ENCODE data around the gene DNAH17. TPM values are rescaled to one million over a fixed set of nuclear protein-coding genes. Genes with fewer than 3 reads are reported as not detected.

Gene DNAH17
- total RNA-seq, 1 experiment from 2014 or later = 0.18 TPM

DNA sequence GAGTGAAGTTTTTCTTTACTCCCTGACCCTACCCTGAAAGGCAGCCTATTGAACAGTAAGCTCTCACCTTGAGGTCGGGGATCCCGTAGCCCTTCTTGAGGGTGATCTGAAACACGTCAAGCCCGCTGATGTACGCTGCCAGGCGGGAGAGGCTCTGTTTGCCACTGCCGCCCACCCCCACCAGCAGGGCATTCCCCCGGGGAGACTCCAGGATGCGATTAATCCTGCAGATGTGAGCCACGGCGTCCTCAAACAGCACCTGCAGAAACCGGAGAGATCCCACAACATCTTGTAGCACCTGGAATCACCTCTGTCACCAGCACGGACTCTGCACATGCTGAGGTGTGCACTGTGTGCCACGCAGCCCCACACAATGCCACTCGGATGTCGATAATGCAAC is 102.0 kb downstream of the DNAH17 start:
- DNase-seq (ENCODE audit: low read depth, low spot score) (no peak), ATAC-seq (0 out of 2 replicates have a peak, but pooled peaks have one; percentile 24)
- no peak for TF ChIP-seq SIN3A (IDR thresholded peaks at IDR 0.05; ENCODE audit: borderline replicate concordance, insufficient read depth, low read depth, low read length)
- TF ChIP-seq, protein P1, sequence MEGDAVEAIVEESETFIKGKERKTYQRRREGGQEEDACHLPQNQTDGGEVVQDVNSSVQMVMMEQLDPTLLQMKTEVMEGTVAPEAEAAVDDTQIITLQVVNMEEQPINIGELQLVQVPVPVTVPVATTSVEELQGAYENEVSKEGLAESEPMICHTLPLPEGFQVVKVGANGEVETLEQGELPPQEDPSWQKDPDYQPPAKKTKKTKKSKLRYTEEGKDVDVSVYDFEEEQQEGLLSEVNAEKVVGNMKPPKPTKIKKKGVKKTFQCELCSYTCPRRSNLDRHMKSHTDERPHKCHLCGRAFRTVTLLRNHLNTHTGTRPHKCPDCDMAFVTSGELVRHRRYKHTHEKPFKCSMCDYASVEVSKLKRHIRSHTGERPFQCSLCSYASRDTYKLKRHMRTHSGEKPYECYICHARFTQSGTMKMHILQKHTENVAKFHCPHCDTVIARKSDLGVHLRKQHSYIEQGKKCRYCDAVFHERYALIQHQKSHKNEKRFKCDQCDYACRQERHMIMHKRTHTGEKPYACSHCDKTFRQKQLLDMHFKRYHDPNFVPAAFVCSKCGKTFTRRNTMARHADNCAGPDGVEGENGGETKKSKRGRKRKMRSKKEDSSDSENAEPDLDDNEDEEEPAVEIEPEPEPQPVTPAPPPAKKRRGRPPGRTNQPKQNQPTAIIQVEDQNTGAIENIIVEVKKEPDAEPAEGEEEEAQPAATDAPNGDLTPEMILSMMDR (IDR thresholded peaks at IDR 0.05) = no peak
- BruUV-seq (replicated peaks) = no TSS peak
- CTCF ChIA-PET = no interaction called here
- POLR2A ChIA-PET = interaction anchor here (0.5 kb wide), 1 partner anchor 93 kb away, joined by 6 read pairs; no protein-coding TSS in a partner anchor
- no peak overlapping the region for H3K4me3 ChIP-seq (ENCODE audit: low read depth in 2 of 2, low read length in 2 of 2)
- no peaks in the 10 kb centered on the region for H3K9me3 ChIP-seq (ENCODE audit: control insufficient read depth, insufficient read depth, low read depth, low read length)
- H3K27me3 ChIP-seq (ENCODE audit: control insufficient read depth, insufficient read depth, low read length) = no peaks in the 10 kb centered on the region
- intact Hi-C loops (cut with micrococcal nuclease; ENCODE audit: unreplicated experiment) (no loop called here), in situ Hi-C loops (cut with HindIII; ENCODE audit: low pct_unique_long_range_greater_than_20kb, low sequenced_read_pairs) (loop anchor here (25.0 kb wide), 1 partner anchor 362 kb away; the partner anchor contains the start of gene USP36)
- H3K36me3 ChIP-seq (ENCODE audit: control insufficient read depth, insufficient read depth, low read length) = no peaks in the 10 kb centered on the region
- no peaks in the 10 kb centered on the region for H3K4me1 ChIP-seq (ENCODE audit: control insufficient read depth, insufficient read depth, low read length)
- H3K27ac ChIP-seq (ENCODE audit: low read length) = no peak overlapping the region

DNA sequence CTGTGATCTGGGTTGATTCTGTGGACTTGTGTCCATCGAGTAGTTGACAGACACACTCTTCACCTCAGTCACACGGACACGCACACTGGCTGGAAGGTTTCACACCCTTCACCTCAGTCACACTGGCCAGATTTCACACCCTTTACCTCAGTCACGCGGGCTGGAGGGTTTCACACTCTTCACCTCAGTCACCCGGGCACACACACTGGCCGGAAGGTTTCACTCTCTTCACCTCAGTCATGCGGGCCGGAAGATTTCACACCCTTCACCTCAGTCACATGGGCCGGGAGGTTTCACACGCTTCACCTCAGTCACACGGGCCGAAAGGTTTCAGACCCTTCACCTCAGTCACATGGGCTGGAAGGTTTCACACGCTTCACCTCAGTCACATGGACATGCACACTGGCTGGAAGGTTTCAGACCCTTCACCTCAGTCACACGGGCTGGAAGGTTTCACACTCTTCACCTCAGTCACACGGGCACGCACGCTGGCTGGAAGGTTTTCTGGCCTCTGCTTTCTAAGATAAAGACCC is 102.5 kb downstream of the DNAH17 start:
- no peaks in the 10 kb centered on the region for H3K36me3 ChIP-seq (ENCODE audit: control insufficient read depth, insufficient read depth, low read length)
- H3K27ac ChIP-seq (ENCODE audit: low read length) = no peak overlapping the region
- DNase-seq (ENCODE audit: low read depth, low spot score) = no peak
- intact Hi-C loops (cut with micrococcal nuclease; ENCODE audit: unreplicated experiment) (no loop called here), in situ Hi-C loops (cut with HindIII; ENCODE audit: low pct_unique_long_range_greater_than_20kb, low sequenced_read_pairs) (loop anchor here (25.0 kb wide), 1 partner anchor 363 kb away; the partner anchor contains the start of gene USP36)
- no peaks in the 10 kb centered on the region for H3K9me3 ChIP-seq (ENCODE audit: control insufficient read depth, insufficient read depth, low read depth, low read length)
- BruUV-seq (replicated peaks) = no TSS peak
- H3K27me3 ChIP-seq (ENCODE audit: control insufficient read depth, insufficient read depth, low read length) = no peaks in the 10 kb centered on the region
- CTCF ChIA-PET = no interaction called here
- POLR2A ChIA-PET = no interaction called here
- H3K4me3 ChIP-seq (ENCODE audit: low read depth in 2 of 2, low read length in 2 of 2) = no peak overlapping the region
- H3K4me1 ChIP-seq (ENCODE audit: control insufficient read depth, insufficient read depth, low read length) = no peaks in the 10 kb centered on the region
- TF ChIP-seq TCF7L2 (IDR thresholded peaks at IDR 0.05; ENCODE audit: low read depth, low read length) (no peak), SIN3A (IDR thresholded peaks at IDR 0.05; ENCODE audit: borderline replicate concordance, insufficient read depth, low read depth, low read length) (no peak), POLR2AphosphoS5 (IDR thresholded peaks at IDR 0.05; ENCODE audit: low read depth, low read length) (no peak)
- TF ChIP-seq, protein P1 (IDR thresholded peaks at IDR 0.05) = no peak
- TF ChIP-seq, protein P2, sequence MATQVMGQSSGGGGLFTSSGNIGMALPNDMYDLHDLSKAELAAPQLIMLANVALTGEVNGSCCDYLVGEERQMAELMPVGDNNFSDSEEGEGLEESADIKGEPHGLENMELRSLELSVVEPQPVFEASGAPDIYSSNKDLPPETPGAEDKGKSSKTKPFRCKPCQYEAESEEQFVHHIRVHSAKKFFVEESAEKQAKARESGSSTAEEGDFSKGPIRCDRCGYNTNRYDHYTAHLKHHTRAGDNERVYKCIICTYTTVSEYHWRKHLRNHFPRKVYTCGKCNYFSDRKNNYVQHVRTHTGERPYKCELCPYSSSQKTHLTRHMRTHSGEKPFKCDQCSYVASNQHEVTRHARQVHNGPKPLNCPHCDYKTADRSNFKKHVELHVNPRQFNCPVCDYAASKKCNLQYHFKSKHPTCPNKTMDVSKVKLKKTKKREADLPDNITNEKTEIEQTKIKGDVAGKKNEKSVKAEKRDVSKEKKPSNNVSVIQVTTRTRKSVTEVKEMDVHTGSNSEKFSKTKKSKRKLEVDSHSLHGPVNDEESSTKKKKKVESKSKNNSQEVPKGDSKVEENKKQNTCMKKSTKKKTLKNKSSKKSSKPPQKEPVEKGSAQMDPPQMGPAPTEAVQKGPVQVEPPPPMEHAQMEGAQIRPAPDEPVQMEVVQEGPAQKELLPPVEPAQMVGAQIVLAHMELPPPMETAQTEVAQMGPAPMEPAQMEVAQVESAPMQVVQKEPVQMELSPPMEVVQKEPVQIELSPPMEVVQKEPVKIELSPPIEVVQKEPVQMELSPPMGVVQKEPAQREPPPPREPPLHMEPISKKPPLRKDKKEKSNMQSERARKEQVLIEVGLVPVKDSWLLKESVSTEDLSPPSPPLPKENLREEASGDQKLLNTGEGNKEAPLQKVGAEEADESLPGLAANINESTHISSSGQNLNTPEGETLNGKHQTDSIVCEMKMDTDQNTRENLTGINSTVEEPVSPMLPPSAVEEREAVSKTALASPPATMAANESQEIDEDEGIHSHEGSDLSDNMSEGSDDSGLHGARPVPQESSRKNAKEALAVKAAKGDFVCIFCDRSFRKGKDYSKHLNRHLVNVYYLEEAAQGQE (IDR thresholded peaks at IDR 0.05; ENCODE audit: insufficient read depth in 1 of 2, low read depth in 2 of 2, low read length in 1 of 2) = no peak
- peak; percentile 35; the same call in 1 of the 2 replicates for ATAC-seq
